NCI-H2029 (cell line): ENCODE results near the gene SCAMP5.
A peak's percentile ranks its signal among the peaks of the same experiment; 100 is the strongest.

Experiments used
- DNase-seq: peaks from one replicate; lab custom pipeline; 2025; lab: John Stamatoyannopoulos, UW

The SCAMP5 gene

DNA sequence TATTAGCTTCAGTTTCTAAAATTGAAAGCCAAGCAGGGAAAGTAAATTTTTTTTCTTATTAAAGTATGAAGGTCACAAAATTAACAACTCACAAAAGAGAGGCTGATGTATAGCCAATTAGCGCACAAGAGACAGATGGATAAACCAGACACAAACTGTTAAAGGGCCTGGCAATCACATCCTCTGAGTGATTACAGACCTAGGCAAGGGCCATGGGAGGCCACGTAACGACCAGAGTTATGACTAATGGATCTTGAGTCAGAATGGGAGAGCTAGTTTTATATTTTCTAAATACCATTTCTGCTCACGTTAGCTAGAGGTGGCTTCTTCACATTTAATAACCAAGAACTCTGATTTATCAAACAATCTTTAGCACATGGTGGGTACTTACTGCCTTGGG, 17.8 kb upstream of the SCAMP5 start:
- no peak for DNase-seq

DNA sequence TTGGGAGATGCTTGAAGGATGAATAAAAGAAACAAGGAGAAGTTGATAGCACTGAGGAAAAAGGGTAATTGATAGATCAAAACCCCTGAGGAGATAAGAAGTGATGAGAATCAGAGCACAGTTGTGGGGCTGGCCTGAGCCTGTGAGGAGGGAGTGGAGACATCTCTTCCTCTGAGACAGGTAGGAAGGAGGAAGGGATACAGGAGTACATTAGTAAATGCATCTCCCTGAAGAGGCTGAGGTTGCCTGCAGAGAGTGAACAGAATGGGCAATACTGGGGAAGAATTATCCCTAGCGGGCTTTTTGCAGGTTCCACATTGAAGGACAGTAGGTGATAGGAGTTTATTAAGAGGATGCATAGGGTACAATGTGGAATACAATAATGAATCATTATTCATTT, 17.3 kb upstream of the SCAMP5 start:
- DNase-seq, result no peak

DNA sequence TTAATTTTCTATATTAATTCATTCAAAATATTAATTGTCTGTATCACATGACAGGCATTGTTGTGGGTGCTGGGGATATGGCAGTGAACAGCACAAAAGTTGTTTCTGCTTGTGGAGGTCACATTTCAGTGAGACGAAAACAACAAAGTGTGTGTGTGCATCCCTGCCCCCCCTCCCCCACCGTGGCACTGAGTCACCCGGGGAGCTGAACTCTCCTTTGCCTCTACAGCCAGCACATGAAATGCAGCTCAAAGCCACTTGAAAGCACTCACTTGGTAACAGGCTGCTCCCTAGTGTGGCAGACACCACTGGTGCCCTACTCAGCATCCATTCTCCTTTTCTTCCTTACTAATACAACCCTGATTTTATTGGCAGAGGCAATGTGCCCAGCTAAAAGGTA, 16.9 kb upstream of the SCAMP5 start:
- DNase-seq, result no peak

DNA sequence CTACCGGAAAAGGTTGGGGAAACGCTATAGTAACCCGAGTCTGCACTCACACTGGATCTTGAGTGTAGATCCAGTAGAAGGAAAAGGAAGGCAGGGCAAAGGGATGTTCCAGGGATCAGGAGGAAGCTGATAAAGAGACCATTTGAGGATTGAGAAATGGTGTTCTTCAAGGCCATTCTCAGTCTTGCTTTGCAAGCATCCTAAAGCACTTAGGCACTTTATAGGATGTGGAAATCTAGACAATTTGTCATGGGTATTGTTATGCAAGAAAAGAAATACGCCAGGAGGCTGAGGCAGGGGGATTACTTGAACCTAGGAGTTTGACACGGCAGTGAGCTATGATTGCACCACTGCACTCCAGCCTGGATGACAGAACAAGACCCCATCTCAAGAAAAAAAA, 13.2 kb upstream of the SCAMP5 start:
- no peak for DNase-seq

DNA sequence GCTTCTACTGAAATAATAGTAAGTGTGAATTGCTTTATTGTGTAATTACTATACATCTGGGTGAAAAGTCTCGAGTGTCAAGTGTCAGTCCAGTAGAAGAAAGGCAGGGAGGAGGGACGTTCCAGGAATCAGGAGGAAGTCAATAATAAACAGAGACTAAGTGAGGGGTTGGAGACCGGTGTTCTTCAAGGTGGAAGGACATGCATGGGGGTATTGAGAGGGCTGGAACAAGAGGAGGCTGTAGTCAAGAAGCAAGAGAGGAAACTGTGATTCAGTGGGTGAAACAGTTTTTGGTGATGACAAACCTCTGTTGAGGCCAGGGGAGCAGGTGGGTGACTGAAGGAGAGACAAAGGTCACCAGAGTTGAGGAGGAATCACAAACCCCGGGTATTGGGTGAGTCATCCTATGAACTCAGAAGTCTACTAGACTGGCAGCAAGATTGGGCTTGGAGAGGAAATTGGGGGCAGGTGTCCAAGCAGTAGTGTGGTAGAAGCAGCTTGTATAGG, 11.6 kb upstream of the SCAMP5 start:
- no peak for DNase-seq

DNA sequence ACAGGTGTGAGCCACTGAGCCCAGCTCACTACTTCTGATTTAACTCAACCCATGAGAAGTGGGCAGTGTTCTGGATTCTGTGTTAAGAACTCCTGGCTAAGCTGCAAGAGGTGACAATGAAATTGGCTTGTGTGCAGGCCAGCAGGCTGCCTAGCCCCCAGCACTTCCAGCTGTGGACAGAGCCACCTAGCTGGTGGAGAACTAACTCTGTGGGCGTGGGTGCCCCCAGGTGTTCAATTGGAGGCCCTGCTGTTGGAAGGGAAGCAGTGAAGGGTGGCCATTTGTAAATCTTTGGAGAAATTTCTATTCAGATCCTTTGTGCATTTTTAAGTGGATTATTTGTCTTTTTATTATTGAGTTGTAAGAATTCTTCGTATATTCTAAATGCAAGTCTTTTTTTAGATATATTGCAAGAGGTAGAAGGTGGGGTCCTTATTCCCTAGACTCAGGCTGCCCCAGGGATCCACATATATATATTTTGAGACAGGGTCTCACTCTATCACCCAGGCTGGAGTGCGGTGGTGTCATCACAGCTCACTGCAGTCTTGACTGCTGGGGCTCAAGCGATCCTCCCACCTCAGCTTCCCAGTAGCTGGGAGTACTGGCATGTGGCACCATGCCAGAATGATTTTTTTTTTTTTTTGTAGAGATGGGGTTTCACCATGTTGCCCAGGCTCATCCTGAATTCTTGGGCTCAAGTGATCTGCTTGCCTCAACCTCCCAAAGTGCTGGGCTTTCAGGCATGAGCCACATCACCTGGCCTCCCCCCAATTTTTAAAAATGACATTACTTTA, 7.2 kb upstream of the SCAMP5 start:
- peak; percentile 17 for DNase-seq

DNA sequence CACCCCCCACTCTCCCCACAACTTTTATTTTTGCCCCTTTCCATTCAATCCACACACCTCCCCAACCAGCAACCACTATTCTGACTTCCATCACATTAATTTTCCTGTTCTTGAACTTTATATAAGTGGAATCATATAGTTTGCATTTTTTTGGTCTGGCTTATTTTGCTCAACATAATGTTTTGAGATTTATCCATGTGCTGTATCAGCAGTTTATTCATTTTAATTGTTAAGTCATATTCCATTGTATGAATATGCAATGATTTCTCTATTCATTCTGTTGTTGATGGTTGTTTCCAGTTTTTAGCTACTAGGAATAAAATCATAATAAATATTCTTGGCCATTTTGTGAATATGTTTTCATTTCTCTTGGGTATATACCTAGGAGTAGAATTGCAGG, 5.8 kb upstream of the SCAMP5 start:
- no peak for DNase-seq

DNA sequence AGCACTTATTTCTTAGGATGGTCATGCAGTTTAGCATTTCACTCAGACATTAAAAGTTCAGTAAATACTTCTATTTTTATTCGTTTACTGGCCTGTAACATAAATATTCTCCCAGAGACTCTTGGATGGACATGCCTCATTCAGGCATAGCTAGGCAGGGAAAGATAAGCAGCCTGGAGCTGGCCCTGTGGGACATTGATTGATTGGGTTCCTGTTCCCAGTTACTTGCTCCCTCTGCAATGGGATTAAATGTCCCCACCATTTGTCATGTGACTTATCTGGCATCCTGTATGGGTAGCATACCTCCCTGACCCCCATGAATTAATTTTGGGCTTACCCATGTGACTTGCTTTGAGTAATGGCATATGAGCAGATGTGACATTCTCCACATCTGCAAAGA, 2.7 kb upstream of the SCAMP5 start:
- DNase-seq, result no peak

DNA sequence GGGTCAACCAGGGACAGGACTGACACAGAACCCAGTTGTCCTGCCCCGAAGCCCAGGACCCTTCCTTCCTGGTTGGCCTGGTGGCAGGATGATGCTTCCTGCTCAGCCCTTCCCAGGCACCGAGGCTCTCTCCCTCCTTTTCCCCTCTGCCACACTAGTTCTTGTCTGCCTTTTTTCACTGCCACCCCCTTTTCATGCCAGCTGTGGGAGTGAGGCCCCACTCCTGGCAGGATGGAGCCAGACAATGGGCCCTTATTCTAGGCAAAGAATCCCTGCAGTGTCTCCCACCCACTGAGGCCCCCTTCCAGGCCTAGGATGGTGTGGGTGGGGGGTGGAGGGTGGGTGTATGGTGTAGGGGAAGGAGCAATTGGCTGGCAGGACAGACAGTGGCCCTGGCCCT, 1.1 kb upstream of the SCAMP5 start:
- no peak for DNase-seq

DNA sequence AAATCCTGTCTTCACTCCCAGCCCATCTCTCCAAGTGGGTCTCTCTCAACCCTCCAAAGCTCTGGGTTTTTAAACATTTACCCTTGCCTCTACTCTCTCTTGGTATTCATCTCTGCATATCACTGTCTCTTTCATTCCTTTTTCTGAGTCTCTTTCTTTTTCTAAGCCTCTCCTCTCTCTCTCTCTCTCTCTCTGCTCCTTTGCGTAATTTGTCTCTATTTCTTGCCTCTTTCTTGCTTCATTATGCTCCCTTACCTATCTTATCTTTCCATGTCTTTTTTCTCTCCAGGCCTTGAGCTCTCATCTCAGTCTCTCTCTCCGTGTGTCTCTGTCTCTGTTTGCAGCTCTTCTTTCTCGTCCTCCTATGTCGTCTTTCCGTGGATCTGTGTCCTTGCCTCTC, 678 bp upstream of the SCAMP5 start:
- no peak for DNase-seq

DNA sequence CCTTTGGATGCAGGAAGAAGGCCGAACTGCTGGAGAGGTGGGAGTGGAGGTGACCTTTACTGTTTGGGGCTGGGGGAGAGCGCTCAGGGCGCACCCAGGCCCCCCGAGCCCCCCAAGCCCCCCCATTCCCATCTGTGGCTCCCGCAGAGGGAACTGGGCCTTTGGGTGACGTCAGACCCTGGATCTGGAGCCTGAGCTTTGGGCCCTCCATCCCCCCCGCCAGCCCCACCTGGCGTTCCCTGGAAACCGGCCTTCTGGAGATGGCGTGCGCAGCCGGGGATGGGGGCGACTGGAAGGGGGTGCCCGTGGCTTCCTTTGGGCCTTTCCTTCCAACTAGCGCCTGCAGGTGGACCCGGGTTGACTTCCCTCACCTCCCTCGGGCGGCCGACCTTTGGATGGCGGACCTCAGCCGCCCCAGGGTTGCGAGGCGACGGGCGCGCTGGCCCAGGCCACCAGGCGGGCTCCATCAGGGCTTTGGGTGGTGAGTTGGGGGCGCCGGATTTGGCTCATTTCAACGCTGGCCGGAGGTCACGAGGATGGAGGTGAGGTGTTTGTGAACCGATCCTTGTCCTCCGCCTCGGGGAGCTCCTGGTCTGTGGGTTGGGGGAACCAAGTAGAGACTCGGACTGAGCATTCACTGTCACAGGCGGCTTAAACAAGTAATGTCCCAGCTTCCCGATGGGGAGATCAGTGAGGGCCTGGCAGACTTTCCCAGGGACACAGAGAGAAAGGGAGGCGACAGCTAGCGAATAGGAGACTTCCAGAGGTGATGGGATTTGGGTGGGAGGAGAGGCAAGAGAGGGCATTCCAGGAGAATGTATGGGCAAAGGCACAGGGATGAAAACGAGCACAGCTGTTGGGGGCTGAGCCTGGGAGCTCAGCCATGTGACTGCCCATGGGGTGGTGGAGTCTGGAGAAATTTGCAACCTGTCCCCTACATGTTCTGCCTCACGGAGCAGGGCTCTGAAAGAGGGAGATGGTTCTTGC, 709 bp downstream of the SCAMP5 start:
- peak; percentile 14 for DNase-seq

DNA sequence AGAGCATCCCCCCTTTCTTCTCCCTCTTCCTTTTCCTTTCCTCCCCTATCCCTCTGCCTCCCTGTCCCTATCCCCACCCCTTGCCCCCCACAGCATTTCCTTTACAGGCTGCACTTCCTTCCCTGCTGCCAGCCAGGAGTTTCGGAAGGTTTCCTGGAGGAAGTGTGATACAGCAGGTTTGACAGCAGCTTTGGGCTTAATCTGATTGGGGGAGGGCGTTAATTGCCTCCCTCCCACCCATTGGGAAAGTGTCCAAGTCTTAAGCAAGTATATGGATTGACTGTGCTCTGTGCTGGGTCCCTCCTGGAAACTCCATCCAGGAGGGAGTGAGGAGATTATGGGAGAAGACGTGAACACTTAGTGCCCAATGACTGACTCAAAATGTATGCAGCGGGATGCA, 1.8 kb downstream of the SCAMP5 start:
- no peak for DNase-seq

DNA sequence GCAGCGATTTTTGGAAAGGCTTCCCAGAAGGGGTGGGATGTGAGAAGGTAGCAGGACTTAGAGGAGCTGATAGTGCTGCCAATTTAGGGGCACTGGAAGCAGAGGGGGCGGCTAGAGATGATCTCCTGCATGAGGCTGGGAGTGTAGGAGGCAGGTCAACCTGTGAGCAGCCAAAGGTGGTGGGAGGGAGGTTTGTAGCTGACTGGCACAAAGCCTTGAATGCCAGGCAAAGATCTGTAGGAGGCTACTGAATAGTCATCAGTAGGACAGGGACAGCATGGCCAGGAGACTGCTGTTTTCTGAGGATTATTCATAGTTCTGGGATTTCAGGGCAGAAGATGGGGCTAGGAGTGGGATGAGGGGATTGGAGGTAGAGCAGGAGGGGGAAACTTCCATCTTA, 2.2 kb downstream of the SCAMP5 start:
- DNase-seq, result no peak

DNA sequence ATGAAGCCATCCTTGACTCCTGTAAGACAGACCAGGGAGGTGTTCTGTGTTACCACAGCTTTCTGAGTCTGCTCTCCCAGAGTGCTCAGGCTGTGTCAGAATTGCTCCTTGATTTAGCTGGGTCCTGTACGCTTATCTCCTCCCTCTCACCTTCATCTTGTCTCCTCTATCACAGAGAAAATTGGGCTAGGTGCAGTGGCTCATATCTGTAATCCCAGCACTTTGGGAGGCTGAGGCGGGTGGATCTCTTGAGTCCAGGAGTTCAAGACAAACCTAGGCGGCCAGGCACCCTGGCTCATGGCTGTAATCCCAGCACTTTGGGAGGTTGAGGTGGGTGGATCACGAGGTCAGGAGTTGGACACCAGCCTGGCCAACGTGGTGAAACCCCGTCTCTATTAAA, 5.9 kb downstream of the SCAMP5 start:
- DNase-seq, result no peak

DNA sequence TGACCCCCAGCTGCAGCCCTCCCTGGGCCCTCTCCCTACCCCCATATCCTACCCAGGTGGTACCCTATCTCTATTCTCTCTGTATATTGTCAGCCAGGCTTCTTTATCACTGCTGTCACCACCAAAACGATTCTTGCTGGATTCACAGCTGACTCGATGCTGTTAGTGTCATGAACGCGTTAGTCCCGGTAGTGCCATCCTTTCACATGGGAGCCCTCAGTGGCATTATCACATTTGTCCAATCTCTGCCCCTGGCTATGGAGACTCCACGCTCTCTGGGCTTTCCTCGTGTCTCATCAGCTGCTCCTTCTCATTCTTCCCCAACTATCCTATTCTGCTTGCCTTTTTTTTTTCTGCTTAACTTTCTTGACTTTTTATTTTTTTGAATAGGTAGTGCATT, 7.0 kb downstream of the SCAMP5 start:
- no peak for DNase-seq

DNA sequence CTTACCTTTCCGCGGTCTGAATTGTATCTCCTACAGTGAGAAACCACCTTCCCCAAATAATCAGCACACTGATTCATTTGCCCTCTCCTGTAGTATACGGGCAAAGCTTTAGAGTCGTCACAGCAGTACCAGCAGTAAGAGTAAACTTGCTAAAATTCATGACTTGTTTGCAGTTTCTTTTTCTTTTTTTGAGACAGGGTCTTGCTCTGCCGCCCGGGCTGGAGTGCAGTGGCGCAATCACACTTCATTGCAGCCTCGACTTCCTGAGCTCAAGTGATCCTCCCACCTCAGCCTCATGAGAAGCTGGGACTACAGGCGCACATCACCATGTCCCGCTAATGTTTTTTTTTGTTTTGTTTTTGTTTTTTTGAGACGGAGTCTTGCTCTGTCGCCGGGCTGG, 11.9 kb downstream of the SCAMP5 start:
- DNase-seq, result no peak

DNA sequence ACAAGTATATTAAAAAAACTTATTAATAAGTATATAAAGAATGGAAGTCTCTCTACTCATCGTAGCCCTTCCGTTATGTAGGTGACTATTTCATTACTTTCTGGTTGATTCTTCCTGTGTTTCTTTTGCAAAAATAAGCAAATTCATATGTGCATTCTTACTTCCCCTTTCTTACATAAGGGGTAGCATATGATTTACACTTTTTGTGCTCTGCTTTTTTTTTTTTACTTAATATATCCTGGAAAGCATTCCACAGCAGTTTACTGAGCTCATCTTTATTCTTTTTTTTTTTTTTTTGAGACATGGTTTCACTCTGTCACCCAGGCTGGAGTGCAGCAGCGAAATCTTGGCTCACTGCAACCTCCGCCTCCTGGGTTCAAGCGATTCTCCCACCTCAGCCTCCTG, 12.9 kb downstream of the SCAMP5 start:
- no peak for DNase-seq

DNA sequence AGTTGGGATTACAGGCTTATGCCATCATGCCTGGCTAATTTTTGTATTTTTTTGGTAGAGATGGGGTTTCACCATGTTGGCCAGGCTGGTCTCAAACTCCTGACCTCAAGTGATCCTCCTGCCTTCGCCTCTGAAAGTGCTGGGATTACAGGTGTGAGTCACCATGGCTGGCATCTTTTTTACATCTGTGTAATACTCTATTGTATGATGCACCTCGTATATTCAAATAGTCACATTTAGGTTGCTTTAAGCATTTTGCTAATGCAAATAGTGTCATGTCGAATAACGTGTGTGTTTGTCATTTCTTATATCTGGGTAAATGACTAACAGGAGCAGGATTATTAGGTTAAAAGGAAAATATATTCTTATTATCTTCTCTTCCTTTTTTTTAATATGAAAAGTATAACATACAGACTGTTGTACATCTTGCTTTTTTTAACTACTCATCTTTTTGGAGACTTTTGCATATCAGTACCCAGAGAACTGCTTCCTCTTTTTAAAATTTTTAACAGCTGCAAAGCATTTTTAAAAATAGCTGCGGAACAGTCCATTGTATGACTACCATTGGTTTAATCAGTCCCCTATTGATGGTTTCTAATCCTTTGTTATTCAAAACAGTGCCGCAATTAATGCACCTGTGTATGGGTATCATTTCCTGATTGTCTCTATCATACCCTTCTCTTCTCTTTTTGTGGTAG, 13.4 kb downstream of the SCAMP5 start:
- no peak for DNase-seq

DNA sequence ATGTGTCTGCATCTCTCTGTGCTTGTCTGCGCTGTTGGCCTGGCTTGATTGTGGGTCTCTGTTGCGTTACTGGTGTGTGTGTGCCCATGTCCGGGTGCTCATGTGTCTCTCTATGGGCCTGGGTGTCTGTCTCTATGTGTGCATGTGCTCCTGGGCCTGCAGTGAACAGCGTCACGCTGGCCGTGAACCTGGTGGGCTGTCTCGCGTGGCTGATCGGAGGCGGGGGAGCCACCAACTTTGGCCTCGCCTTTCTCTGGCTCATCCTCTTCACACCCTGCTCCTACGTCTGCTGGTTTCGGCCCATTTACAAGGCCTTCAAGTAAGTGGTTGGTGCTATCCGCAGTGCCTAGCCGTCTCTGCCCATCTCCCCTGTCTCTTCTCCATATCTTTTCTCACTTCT, 21.1 kb downstream of the SCAMP5 start:
- no peak for DNase-seq

DNA sequence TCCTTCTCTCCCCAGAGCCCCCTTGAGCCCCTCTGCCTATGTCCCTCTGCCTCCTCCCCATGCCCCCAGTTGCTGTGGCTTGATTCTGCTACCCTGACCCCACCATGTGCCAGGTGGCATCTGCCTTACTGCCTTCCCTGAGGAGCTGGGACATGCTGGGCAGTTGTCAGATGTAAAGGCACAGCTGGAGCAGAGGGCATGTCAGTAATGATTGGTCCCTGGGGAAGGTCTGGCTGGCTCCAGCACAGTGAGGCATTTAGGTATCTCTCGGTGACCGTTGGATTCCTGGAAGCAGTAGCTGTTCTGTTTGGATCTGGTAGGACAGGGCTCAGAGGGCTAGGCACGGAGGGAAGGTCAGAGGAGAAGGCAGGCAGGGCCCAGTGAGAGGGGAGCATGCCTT, 24.6 kb downstream of the SCAMP5 start:
- no peak for DNase-seq

DNA sequence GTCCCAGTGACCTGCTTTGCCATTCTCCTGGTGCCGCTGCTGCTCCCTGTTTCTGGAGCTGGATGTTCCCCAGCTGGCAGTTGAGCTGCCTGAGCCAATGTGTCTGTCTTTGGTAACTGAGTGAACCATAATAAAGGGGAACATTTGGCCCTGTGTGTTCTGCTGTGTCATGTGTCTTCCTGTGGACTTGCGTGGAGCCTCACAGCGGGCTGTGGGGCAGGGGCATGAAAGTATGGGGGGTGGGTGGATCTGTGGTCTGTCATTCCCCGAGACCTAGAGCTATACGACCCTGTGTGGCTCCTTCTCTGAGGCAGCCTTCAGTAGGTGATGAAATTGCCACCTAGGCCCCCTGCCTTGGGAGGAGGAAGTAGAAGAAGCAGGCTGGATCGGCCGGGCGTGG, 26.0 kb downstream of the SCAMP5 start:
- DNase-seq, result no peak

DNA sequence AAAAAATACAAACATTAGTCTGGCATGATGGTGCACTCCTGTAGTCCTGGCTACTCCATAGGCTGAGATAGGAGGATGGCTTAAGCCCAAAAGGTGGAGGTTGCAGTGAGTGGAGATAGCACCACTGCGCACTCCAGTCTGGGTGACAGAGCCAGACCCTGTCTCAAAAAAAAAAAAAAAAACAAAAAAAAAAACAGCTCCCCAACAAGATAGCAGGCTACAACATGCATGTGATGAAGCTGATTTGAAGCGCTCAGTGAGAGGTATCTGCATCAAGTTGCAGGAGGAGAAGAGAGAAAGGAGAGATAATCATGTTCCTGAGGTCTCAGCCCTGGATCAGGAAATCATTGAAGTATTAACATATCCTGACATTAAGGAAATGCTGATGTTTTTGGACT, 27.4 kb downstream of the SCAMP5 start:
- DNase-seq, result no peak
